ENCODE data around the gene QRICH1. TPM values are rescaled to one million over a fixed set of nuclear protein-coding genes. Genes with fewer than 3 reads are reported as not detected.

The QRICH1 gene
- total RNA-seq, 4 donors from 2014 or later = 35.8 to 65.6 (median 47.1) TPM

DNA sequence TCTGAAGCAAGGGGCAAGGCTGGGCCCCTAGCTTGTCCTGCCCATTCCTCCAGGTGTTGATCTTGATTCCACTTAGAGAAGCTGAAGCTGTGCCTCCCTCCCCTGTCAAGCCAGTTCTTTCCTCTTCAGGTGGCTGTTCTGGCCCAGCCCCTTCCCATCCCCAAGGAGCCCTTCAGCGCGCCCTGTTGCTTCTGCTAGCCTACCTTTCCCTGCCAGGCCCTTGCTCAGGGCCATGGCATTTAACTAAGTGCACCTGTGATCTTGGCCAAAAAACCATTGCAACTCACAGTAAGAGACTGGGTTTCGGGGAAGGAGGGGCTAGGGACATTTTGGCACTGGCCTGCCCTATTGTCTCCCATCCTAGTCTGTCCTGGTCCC lies 88.6 kb downstream of the QRICH1 start:
- Histone ChIP-seq H3K27ac (no peak overlapping the region), H3K4me3 (no peak overlapping the region), H3K4me1 (peaks cover 8 to 20% of the 10 kb centered on the region in 2 donors), H3K27me3 (no peaks in the 10 kb centered on the region), H3K36me3 (no peaks in the 10 kb centered on the region), H3K9me3 (no peaks in the 10 kb centered on the region)
- TF ChIP-seq POLR2A (IDR thresholded peaks at IDR 0.05) = no peak
- TF ChIP-seq CTCF (IDR thresholded peaks at IDR 0.05 in 4 of 5, conservative IDR thresholded peaks at IDR 0.05 in 1 of 5) = no peak
- no peak for DNase-seq
- in situ Hi-C loops (cut with MboI; ENCODE audit: low sequenced_read_pairs in 4 of 4) (no loop called here), intact Hi-C loops (cut with DNase I; ENCODE audit: low total_unique reads) (no loop called here)
- ATAC-seq = no peak

DNA sequence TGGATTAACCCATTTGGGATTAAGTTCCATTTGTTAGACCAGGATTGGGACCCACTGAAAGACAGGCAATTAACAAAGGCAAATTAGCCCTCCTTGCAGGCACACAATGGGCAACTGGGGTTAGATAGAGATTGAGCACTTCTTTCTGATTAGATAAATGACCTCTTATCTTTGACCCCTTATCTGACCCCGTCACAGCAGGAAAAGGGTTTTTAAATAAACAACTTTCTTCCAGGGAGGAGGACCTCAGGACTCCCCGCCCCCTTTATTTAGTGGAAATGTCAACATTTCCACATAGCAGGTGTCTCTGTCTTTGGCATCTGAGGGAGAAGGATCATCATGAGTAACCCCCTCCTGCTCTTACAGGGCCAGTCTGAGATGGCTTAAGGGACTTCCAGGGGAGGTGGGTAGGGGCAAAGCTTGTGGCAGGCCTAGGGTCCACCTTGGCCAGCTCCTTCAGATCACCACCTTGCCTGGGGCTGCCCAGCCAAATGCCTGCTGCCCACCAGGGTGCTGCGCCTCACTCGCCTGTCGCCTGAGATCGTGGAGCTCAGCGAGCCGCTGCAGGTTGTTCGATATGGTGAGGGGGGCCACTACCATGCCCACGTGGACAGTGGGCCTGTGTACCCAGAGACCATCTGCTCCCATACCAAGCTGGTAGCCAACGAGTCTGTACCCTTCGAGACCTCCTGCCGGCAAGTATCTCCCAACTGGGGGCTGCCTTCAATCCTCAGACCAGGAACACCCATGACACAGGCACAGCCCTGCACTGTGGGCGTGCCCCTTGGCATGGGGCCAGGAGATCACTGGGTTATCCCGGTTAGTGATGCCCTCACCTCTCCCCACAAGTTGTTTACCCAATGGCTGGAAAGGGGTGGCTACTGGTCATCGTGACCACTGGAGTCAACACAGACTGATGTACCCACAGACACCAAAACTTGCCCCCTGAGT lies 89.2 kb downstream of the QRICH1 start:
- Histone ChIP-seq H3K4me1 (peaks cover 8 to 20% of the 10 kb centered on the region in 2 donors), H3K4me3 (no peak overlapping the region), H3K27me3 (no peaks in the 10 kb centered on the region), H3K27ac (no peak overlapping the region), H3K9me3 (no peaks in the 10 kb centered on the region), H3K36me3 (no peaks in the 10 kb centered on the region)
- intact Hi-C loops (cut with DNase I; ENCODE audit: low total_unique reads) = no loop called here
- no peak for TF ChIP-seq CTCF (IDR thresholded peaks at IDR 0.05 in 4 of 5, conservative IDR thresholded peaks at IDR 0.05 in 1 of 5)
- TF ChIP-seq POLR2A (IDR thresholded peaks at IDR 0.05) = no peak
- ATAC-seq = no peak
- in situ Hi-C loops (cut with MboI; ENCODE audit: low sequenced_read_pairs in 4 of 4) = no loop called here
- DNase-seq = no peak

DNA sequence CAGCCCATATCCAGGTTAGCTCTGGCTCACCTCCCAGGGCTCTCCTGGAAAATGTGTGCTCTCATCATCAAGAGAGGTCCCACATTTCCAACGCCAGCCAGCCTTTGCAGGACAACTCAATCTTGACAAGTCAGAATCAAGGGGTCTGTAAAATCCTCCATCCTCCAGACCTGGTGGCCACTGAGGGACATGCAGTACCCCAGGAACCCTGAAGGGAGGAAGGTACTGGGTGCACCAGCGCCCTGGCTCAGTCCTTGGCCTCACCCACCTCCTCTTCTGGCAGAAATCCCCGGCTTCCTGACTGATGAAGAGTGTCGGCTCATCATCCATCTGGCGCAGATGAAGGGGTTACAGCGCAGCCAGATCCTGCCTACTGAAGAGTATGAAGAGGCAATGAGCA lies 92.7 kb downstream of the QRICH1 start:
- H3K4me3 ChIP-seq = no peak overlapping the region
- no peaks in the 10 kb centered on the region for H3K36me3 ChIP-seq
- H3K27ac ChIP-seq = no peak overlapping the region
- DNase-seq (no peak), ATAC-seq (no peak)
- intact Hi-C loops (cut with DNase I; ENCODE audit: low total_unique reads) = no loop called here
- TF ChIP-seq POLR2A (IDR thresholded peaks at IDR 0.05) (no peak), CTCF (IDR thresholded peaks at IDR 0.05 in 4 of 5, conservative IDR thresholded peaks at IDR 0.05 in 1 of 5) (no peak)
- in situ Hi-C loops (cut with MboI; ENCODE audit: low sequenced_read_pairs in 4 of 4) = no loop called here
- H3K4me1 ChIP-seq = peaks cover 0 to 2% of the 10 kb centered on the region in 2 donors
- H3K9me3 ChIP-seq = no peaks in the 10 kb centered on the region
- no peaks in the 10 kb centered on the region for H3K27me3 ChIP-seq

GRCh38 chr3:48999085-48999858 lies 94.6 kb downstream of the QRICH1 start:
- ATAC-seq = no peak
- intact Hi-C loops (cut with DNase I; ENCODE audit: low total_unique reads) (no loop called here), in situ Hi-C loops (cut with MboI; ENCODE audit: low sequenced_read_pairs in 4 of 4) (no loop called here)
- Histone ChIP-seq H3K27ac (no peak overlapping the region), H3K9me3 (no peaks in the 10 kb centered on the region), H3K4me1 (no peaks in the 10 kb centered on the region), H3K36me3 (no peaks in the 10 kb centered on the region), H3K4me3 (no peak overlapping the region), H3K27me3 (no peaks in the 10 kb centered on the region)
- TF ChIP-seq CTCF (IDR thresholded peaks at IDR 0.05 in 4 of 5, conservative IDR thresholded peaks at IDR 0.05 in 1 of 5) = no peak
- no peak for TF ChIP-seq POLR2A (IDR thresholded peaks at IDR 0.05)
- no peak for DNase-seq

Data from gastrocnemius medialis (tissue), 4 donors.